ENCODE measurements around the gene BRSK1.
A peak's percentile ranks its signal among the peaks of the same experiment; 100 is the strongest.
"Not testable (repeated sequence)": the region's sequence is repeated elsewhere in the genome, so short reads cannot be mapped to it uniquely, and the experiment has no call there.

The BRSK1 gene

GRCh38 chr19:55304279-55304978 is 20.6 kb downstream of the BRSK1 start:
- DNase-seq (ENCODE audit: low spot score), result no peak

GRCh38 chr19:55304980-55305379 is 21.2 kb downstream of the BRSK1 start:
- no peak for DNase-seq (ENCODE audit: low spot score)

GRCh38 chr19:55305491-55305890 is 21.7 kb downstream of the BRSK1 start:
- DNase-seq (ENCODE audit: low spot score), result peak; percentile 50

- no peak for DNase-seq (ENCODE audit: low spot score)
Measured at GRCh38 chr19:55305983-55306562, 22.3 kb downstream of the BRSK1 start.

- DNase-seq (ENCODE audit: low spot score), result no peak
Measured at GRCh38 chr19:55306712-55307111, 22.9 kb downstream of the BRSK1 start.

- DNase-seq (ENCODE audit: low spot score), result no peak
Measured at GRCh38 chr19:55308281-55308680, 24.5 kb downstream of the BRSK1 start.

GRCh38 chr19:55309448-55309847 is 25.7 kb downstream of the BRSK1 start:
- DNase-seq (ENCODE audit: low spot score), result no peak

- DNase-seq (ENCODE audit: low spot score), result no peak
Measured at GRCh38 chr19:55310498-55310897, 26.7 kb downstream of the BRSK1 start.

- no peak for DNase-seq (ENCODE audit: low spot score)
Measured at GRCh38 chr19:55311397-55311796, 27.6 kb downstream of the BRSK1 start.

- DNase-seq (ENCODE audit: low spot score), result no peak
Measured at GRCh38 chr19:55311797-55312196, 28.0 kb downstream of the BRSK1 start.

- no peak for DNase-seq (ENCODE audit: low spot score)
Measured at GRCh38 chr19:55312621-55313512, 29.1 kb downstream of the BRSK1 start.

- no peak for DNase-seq (ENCODE audit: low spot score)
Measured at GRCh38 chr19:55314396-55314795, 30.6 kb downstream of the BRSK1 start.

GRCh38 chr19:55315956-55316525 is 32.2 kb downstream of the BRSK1 start:
- no peak for DNase-seq (ENCODE audit: low spot score)

- no peak for DNase-seq (ENCODE audit: low spot score)
Measured at GRCh38 chr19:55316646-55317045, 32.8 kb downstream of the BRSK1 start.

- DNase-seq (ENCODE audit: low spot score), result no peak
Measured at GRCh38 chr19:55319785-55320184, 36.0 kb downstream of the BRSK1 start.

GRCh38 chr19:55320844-55321419 is 37.1 kb downstream of the BRSK1 start:
- no peak for DNase-seq (ENCODE audit: low spot score)

GRCh38 chr19:55321466-55322137 is 37.8 kb downstream of the BRSK1 start:
- DNase-seq (ENCODE audit: low spot score), result no peak

GRCh38 chr19:55322204-55322885 is 38.5 kb downstream of the BRSK1 start:
- no peak for DNase-seq (ENCODE audit: low spot score)

- DNase-seq (ENCODE audit: low spot score), result no peak
Measured at GRCh38 chr19:55324662-55325061, 40.9 kb downstream of the BRSK1 start.

- no peak for DNase-seq (ENCODE audit: low spot score)
Measured at GRCh38 chr19:55325172-55325571, 41.4 kb downstream of the BRSK1 start, which contains the start of gene TMEM150B. TSS of gene TMEM150B (minus strand) at chr19:55325341. CDS start at chr19:55321036, 4,305 bp downstream.

- not testable (repeated sequence) for DNase-seq (ENCODE audit: low spot score)
Measured at GRCh38 chr19:55328774-55329318, 45.0 kb downstream of the BRSK1 start.

All from CD4-positive, alpha-beta T cell treated with Interleukin-15 for 4 hours (primary cell).